ENCODE measurements around the gene ARHGEF1. TPM values are rescaled to one million over a fixed set of nuclear protein-coding genes. Genes with fewer than 3 reads are reported as not detected.

ARHGEF1 gene
- total RNA-seq, 2 experiments from 2014 or later = 663 to 761 TPM

GRCh38 chr19:41923045-41923788, 40.2 kb downstream of the ARHGEF1 start:
- no peaks in the 10 kb centered on the region for H3K36me3 Mint-ChIP-seq (ENCODE audit: low read depth)
- ChIA-PET CTCF (no interaction called here), POLR2A (no interaction called here)
- H3K9me3 Mint-ChIP-seq = no peaks in the 10 kb centered on the region
- no peak overlapping the region for H3K27ac Mint-ChIP-seq
- H3K4me1 Mint-ChIP-seq = peaks cover 14% of the 10 kb centered on the region
- DNase-seq = no peak
- H3K4me3 Mint-ChIP-seq = no peak overlapping the region
- H3K27me3 Mint-ChIP-seq = peaks cover 17% of the 10 kb centered on the region

DNA sequence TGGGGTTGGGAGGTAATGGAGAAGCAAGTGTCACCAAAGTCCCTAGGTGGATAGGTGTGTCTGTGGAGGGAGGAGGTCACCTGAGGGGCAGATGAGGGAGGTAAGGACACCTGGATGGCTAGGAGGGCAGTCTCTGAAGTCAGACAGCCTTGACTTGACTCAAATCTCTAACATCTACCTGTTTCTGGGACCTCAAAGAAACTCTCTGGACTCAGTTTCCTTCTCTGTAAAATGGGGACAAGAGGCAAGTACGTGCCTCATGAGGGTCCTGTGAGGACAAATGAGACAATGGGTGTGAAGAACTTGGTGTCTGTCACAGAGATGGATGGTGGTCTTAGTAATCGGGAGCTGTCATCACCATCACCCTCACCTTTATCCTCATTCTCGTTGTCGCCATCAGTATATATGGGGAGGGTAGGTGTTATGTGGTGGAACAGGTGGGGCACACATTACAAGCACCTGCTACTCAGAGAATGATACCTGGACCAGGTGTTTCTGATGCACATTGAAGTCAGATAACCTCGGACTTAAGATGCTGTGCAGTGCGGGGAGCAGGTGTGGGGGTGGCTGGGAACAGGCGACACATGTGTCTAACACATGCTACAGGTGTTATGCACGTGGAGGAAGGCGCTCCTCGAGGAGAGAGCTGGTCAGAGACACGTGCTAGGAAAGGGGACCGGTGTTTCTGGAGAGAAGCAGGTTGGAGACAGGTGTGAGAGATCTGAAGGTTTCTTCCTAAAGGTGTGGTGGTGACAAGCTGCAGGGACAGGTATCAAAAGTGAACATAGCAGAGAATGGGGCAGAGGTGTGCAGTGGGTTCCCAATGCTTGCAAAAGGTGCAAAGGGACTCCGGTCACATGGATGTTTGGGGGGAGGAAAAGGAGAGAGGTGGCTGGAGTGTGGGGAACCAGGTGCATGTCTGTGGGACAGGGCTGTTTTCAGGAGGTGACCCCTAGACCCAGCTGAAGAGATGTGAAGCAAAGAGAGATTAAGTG, 41.5 kb downstream of the ARHGEF1 start:
- peaks cover 21% of the 10 kb centered on the region for H3K4me1 Mint-ChIP-seq
- ChIA-PET POLR2A (no interaction called here), CTCF (interaction anchor here (1.2 kb wide), 1 partner anchor 21 kb away, joined by 3 read pairs; no protein-coding TSS in a partner anchor)
- no peaks in the 10 kb centered on the region for H3K36me3 Mint-ChIP-seq (ENCODE audit: low read depth)
- DNase-seq = no peak
- H3K27ac Mint-ChIP-seq = no peak overlapping the region
- no peaks in the 10 kb centered on the region for H3K9me3 Mint-ChIP-seq
- peaks cover 21% of the 10 kb centered on the region for H3K27me3 Mint-ChIP-seq
- no peak overlapping the region for H3K4me3 Mint-ChIP-seq

- CTCF ChIA-PET = interaction anchor here (1.2 kb wide), 1 partner anchor 22 kb away, joined by 3 read pairs; no protein-coding TSS in a partner anchor
- POLR2A ChIA-PET = no interaction called here
These were observed 42.4 kb downstream of the ARHGEF1 start for GRCh38 chr19:41925208-41926003.

DNA sequence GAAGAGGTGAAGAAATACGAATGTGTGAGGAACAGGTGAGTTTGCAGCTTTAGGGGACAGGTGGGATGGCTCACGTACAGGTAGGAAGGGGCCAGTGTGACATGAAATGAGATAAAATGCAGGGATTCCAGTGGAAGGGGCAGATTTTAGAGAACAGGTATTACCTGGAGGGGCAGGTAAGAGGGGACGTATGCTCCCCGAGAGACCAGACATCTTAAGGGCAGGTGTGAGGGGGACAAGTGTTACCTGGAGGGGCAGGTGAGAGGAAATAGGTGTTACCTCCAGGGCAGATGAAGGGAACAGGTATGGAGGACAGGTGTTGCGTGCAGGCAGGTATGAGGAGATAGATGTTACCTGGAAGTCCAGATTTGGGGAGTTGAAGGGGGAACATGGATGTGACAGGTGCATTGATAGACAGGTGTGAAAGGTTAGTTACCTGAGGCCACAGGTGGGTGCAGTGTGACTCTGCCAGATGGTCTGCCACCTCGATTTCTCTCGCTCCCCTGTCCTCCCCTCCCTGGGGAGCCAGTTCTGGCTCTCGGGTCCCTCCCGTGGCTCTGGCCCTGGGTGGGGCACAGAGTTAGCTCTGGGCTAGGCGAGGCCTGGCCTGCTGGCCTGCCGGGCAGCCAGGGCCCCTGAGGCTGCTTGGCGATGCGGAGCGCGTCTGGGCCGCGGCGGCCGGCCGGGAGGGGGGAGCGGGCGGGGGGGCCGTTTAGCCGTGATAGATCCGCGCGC, 43.2 kb downstream of the ARHGEF1 start:
- H3K9me3 Mint-ChIP-seq = no peaks in the 10 kb centered on the region
- peaks cover 28% of the 10 kb centered on the region for H3K27me3 Mint-ChIP-seq
- DNase-seq = no peak
- H3K4me3 Mint-ChIP-seq = no peak overlapping the region
- no peak overlapping the region for H3K27ac Mint-ChIP-seq
- CTCF ChIA-PET = no interaction called here
- peaks cover 3% of the 10 kb centered on the region for H3K36me3 Mint-ChIP-seq (ENCODE audit: low read depth)
- H3K4me1 Mint-ChIP-seq = peaks cover 34% of the 10 kb centered on the region
- POLR2A ChIA-PET = no interaction called here

More at GRCh38 chr19:41925208-41926003, 42.4 kb downstream of the ARHGEF1 start:
- no peak overlapping the region for H3K4me3 Mint-ChIP-seq
- H3K27me3 Mint-ChIP-seq = peaks cover 25% of the 10 kb centered on the region
- peaks cover 3% of the 10 kb centered on the region for H3K36me3 Mint-ChIP-seq (ENCODE audit: low read depth)
- peaks cover 30% of the 10 kb centered on the region for H3K4me1 Mint-ChIP-seq
- H3K9me3 Mint-ChIP-seq = no peaks in the 10 kb centered on the region
- H3K27ac Mint-ChIP-seq = no peak overlapping the region
- DNase-seq = no peak

GRCh38 chr19:41926763-41927496, 43.9 kb downstream of the ARHGEF1 start:
- peaks cover 3% of the 10 kb centered on the region for H3K36me3 Mint-ChIP-seq (ENCODE audit: low read depth)
- ChIA-PET CTCF (no interaction called here), POLR2A (no interaction called here)
- no peak overlapping the region for H3K4me3 Mint-ChIP-seq
- no peaks in the 10 kb centered on the region for H3K9me3 Mint-ChIP-seq
- peaks cover 31% of the 10 kb centered on the region for H3K4me1 Mint-ChIP-seq
- H3K27ac Mint-ChIP-seq = no peak overlapping the region
- no peak for DNase-seq
- H3K27me3 Mint-ChIP-seq = peaks cover 26% of the 10 kb centered on the region

- Mint-ChIP-seq H3K27ac (no peak overlapping the region), H3K27me3 (peaks cover 22% of the 10 kb centered on the region), H3K4me1 (peaks cover 27% of the 10 kb centered on the region), H3K4me3 (peak overlapping the region; percentile 68), H3K36me3 (ENCODE audit: low read depth) (peaks cover 3% of the 10 kb centered on the region), H3K9me3 (no peaks in the 10 kb centered on the region)
- CTCF ChIA-PET = interaction anchor here (1.0 kb wide), 1 partner anchor 29 kb away, joined by 3 read pairs; no protein-coding TSS in a partner anchor
- POLR2A ChIA-PET = interaction anchor here (1.0 kb wide), 1 partner anchor 16 kb away, joined by 4 read pairs; no protein-coding TSS in a partner anchor
- DNase-seq = peak; percentile 30
These were observed 44.7 kb downstream of the ARHGEF1 start for GRCh38 chr19:41927497-41928192.

DNA sequence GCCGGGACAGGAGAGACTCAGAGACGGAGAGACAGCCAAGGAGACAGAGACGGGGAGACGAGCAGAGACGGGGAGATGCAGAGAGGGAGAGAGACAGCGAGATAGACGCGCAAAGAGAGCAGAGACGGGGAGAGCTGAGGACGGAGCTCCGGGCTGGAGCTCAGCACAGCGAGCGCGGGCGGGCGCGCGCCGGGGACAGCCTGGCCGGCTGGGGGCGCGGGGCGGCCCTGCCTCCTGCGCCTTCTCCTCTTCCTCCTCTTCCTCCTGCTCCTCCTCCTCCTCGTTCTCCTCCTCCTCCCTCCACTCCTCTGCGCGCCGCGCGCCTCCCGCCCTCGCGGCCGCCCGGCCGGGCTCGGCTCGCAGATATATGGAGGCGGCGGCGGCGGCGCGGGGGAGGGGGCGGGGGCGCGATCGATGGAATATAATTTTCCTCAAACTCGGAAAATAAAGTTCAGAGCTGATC, 45.3 kb downstream of the ARHGEF1 start, which contains the start of gene ERFL:
ERFL (minus strand) TSS at position 229 of the 463 bp plus-strand sequence. CDS start 15,530 bp downstream, outside the sequence.
- POLR2A ChIA-PET = interaction anchor here (1.0 kb wide), 1 partner anchor 16 kb away, joined by 4 read pairs; no protein-coding TSS in a partner anchor
- Mint-ChIP-seq H3K4me1 (peaks cover 25% of the 10 kb centered on the region), H3K27me3 (peaks cover 23% of the 10 kb centered on the region), H3K9me3 (no peaks in the 10 kb centered on the region), H3K36me3 (ENCODE audit: low read depth) (peaks cover 3% of the 10 kb centered on the region), H3K27ac (peak within 1 kb of the TSS; percentile 76), H3K4me3 (peak within 1 kb of the TSS; percentile 75)
- no peak for DNase-seq
- CTCF ChIA-PET = interaction anchor here (1.0 kb wide), 1 partner anchor 29 kb away, joined by 3 read pairs; no protein-coding TSS in a partner anchor

DNA sequence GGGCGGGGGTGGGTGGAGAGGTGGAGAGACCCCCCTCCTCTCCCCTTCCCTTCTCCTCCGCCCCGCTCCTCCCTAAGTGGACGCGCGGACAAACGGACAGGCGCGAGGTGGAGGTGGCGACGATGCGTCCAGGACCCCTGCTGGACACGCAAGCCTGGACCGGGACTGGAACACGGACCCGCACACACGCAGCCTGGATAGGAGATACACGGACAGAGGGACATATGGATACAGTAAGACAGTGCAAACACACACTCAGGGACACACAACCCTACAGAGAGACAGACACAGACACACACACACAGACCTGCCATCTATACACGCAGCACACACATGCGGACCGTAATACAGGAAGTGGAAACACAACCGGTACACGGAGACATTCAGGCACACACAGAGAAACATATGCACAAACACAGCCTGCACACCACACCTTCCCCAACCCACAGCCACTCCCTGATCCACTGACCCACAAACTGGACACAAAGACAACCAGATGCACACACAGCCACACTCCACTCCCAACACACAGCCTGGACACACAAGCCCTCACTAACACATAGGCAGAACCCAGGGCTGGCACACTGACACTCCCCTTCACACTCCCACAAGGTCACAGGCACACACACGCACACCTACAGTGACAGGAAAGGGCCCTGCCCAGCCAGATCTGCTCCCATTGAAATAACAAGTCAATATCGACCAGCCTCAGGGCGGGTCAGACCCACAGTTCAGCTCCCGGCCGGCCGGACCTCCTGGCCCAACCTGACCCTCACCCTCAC, 46.0 kb downstream of the ARHGEF1 start:
- H3K4me3 Mint-ChIP-seq = peak overlapping the region; percentile 75
- H3K27me3 Mint-ChIP-seq = peaks cover 28% of the 10 kb centered on the region
- POLR2A ChIA-PET = interaction anchor here (0.6 to 1.0 kb wide), 2 partner anchors 17 to 30 kb away, joined by 4 read pairs; no protein-coding TSS in a partner anchor
- H3K36me3 Mint-ChIP-seq (ENCODE audit: low read depth) = peaks cover 3% of the 10 kb centered on the region
- H3K9me3 Mint-ChIP-seq = no peaks in the 10 kb centered on the region
- CTCF ChIA-PET = interaction anchor here (0.7 to 1.1 kb wide), 4 partner anchors 12 to 28 kb away, joined by 3 read pairs; no protein-coding TSS in a partner anchor
- peak overlapping the region; percentile 76 for H3K27ac Mint-ChIP-seq
- H3K4me1 Mint-ChIP-seq = peaks cover 30% of the 10 kb centered on the region
- peak; percentile 54 for DNase-seq

GRCh38 chr19:41929536-41930071, 46.6 kb downstream of the ARHGEF1 start:
- ChIA-PET CTCF (interaction anchor here (0.6 to 1.1 kb wide), 5 partner anchors 11 to 65 kb away, joined by 3 to 4 read pairs (median 3); no protein-coding TSS in a partner anchor), POLR2A (interaction anchor here (0.6 kb wide), 1 partner anchor 31 kb away, joined by 4 read pairs; no protein-coding TSS in a partner anchor)
- peaks cover 3% of the 10 kb centered on the region for H3K36me3 Mint-ChIP-seq (ENCODE audit: low read depth)
- H3K27me3 Mint-ChIP-seq = peaks cover 29% of the 10 kb centered on the region
- H3K27ac Mint-ChIP-seq = peak overlapping the region; percentile 76
- no peaks in the 10 kb centered on the region for H3K9me3 Mint-ChIP-seq
- DNase-seq = no peak
- H3K4me1 Mint-ChIP-seq = peaks cover 35% of the 10 kb centered on the region
- peak overlapping the region; percentile 75 for H3K4me3 Mint-ChIP-seq

DNA sequence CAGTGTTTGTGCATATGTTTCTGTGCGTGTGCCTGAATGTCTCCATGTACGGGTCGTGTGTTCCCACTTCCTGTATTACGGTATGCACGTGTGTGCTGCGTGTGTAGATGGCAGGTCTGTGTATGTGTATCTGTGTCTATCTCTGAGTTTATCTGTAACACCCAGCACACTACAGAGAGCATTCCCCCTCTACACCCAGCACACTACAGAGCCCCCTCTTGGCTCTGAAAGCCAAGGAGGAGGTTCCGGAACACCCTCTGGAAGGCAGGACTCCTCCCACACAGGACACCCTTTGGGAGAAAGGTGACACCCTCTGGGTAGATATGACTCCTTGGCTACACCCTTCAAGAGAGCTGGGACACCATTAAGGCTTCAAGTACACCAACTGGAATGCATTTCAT, 47.3 kb downstream of the ARHGEF1 start:
- Mint-ChIP-seq H3K27me3 (peaks cover 36% of the 10 kb centered on the region), H3K36me3 (ENCODE audit: low read depth) (peaks cover 3% of the 10 kb centered on the region), H3K27ac (no peak overlapping the region), H3K4me3 (peak overlapping the region; percentile 12), H3K9me3 (no peaks in the 10 kb centered on the region), H3K4me1 (peaks cover 42% of the 10 kb centered on the region)
- DNase-seq = no peak
- CTCF ChIA-PET = interaction anchor here (0.6 to 1.1 kb wide), 3 partner anchors 22 to 66 kb away, joined by 3 to 4 read pairs (median 3); no protein-coding TSS in a partner anchor
- POLR2A ChIA-PET = no interaction called here

Measured in activated CD4-positive, alpha-beta T cell treated with anti-CD3 and anti-CD28 coated beads, Interleukin-2, amount 10 ng/mL, durations not matched to agents 7 days and 5 days (primary cell).